AG20443 (cell line): ENCODE measurements around the gene LMTK2.

ENCODE experiments used
- DNase-seq: peaks from one replicate; pipeline ENCODE4 v3.0.0; 2012; ENCODE audit warnings: low spot score, mixed read lengths

LMTK2 gene

DNA sequence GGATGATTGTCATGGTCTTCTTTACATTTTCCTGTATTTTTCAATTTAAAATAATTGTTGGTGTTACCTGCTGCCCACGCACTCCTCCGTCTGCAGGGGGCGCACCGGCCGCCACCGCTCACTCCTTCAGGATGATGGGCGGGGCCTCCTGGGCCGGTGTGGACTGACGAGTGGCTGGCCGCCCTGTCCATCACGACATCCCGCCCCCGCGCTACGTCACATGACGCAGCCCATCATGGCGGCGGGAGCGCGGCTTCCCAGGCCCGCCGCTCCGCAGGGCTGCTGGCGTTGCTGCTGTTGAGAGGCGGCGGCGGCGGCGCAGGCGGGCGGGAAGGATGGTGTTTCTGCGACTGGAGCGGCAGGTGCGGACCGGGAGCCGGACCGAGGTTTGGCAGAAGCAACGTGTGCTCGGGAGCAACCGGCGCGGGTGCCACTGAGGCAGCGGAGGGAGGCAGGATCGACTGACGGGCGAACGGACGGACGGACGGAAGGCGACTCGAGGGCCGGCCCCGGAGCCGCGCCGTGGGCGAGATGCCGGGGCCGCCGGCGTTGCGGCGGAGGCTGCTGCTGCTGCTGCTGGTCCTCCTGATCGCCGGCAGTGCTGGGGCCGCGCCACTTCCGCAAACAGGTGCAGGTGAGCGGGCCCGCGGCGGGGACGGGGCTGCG is at the start of gene LMTK2:
Gene LMTK2, plus strand, starts transcription at position 216 of the 666 bp plus-strand sequence. Its CDS starts 316 bp downstream, at position 532.
- peak; percentile 100 for DNase-seq

DNA sequence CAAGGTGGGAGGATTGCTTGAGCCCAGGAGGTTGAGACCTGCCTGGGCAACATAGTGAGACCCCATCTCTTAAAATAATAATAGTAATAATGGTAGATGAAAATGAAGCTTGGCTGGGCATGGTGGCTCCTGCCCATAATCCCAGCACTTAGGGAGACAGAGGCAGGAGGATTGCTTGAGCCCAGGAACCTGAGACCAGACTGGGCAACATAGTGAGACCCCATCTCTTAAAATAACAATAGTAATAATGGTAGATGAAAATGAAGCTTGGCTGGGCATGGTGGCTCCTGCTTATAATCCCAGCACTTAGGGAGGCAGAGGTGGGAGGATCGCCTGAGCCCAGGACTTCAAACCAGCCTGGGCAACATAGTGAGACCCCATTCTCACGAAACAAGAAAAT is 49.5 kb upstream of the LMTK2 start:
- DNase-seq: no peak

DNA sequence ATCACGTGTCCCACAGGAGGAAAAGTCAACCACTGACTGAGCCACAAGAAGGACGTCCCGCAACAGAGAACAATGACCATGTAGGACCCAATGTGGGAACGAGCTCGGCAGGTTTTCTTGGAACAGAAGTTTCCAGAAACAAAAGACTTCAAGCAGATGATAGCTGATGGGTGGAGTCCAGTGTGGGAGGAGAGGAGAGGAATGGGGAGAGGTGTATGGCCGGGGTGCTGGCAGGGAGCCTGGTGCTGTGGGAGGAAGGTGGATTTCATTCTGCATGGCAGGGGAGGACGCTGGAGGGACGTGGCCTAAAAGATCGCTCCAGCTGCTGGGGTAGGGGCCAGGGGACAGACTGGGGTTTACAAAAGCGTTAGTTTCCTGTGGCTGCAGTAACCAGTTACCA is 48.5 kb upstream of the LMTK2 start:
- DNase-seq: no peak

DNA sequence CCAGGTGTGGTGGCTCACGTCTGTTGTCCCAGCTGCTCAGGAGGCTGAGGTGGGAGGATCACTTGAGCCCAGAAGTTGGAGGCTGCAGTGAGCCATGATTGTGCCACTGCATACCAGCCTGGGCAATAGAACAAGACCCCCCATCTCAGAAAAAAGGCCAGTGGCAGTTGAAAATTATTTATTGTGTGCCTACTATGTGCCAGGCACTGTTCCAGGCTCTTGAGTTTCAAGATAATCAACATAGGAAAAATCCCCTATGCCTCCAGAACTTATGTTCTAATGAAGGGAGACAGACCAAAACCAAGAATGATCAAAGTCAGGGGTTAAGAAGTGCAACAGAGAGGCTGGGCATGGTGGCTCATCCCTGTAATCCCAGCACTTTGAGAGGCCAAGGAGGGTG is 42.4 kb upstream of the LMTK2 start:
- DNase-seq: no peak

DNA sequence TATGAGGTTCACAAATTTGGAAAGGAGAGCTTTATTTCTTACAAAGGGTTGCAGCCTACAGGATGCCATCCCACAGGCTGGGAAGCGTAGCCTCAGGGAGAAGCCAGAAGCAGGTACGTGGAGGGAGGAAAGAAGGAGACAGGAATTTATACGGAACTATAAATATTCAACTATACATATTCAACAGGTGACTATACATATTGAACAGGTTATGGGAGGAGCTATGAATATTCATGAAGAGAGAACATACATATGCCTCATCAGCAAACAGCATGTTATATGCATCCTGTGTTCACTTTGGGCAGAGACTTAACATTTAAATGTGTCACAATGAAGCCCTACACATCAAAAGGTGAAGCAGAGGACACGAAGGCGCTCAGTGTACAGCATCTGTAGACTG is 40.5 kb upstream of the LMTK2 start:
- no peak for DNase-seq

DNA sequence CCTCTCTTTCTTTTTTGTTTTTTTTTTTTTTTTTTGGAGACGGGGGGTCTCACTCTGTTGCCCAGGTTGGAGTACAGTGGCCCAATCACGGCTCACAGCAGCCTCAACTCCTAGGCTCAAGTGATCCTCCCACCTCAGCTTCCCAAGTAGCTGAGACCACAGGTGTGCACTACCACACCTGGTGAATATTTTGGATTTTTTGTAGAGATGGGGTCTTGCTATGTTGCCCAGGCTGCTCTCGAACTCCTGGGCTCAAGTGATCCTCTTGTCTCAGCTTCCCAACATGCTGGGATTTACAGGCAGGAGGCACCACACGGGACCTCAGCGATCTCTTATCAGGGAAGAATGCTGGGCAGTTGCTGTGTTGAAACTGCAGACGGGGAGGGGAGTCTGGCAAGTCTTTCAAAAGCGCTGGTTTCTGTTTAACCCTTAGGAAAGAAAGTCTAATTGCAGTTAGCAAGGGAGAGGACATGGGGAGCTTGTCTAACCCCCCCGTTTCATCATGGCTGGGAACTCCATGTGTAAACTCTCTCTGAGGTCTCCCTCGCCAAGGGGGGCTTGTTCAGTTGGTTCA is 39.6 kb upstream of the LMTK2 start:
- DNase-seq: no peak

DNA sequence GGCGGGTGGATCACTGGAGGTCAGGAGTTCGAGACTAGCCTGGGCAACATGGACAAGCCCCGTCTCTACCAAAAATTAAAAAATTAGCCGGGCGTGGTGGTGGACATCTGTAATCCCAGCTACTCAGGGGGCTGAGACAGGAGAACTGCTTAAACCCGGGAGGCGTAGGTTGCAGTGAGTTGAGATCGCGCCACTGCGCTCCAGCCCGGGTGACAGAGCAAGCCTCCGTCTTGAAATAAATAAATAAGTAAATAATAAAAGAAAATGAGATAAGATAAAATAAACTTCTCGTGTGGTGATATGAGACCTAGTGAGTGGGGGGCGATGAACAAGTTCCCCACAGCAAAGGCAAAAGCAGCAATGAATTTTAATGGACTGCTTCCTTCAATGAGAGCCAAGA is 33.6 kb upstream of the LMTK2 start:
- no peak for DNase-seq

DNA sequence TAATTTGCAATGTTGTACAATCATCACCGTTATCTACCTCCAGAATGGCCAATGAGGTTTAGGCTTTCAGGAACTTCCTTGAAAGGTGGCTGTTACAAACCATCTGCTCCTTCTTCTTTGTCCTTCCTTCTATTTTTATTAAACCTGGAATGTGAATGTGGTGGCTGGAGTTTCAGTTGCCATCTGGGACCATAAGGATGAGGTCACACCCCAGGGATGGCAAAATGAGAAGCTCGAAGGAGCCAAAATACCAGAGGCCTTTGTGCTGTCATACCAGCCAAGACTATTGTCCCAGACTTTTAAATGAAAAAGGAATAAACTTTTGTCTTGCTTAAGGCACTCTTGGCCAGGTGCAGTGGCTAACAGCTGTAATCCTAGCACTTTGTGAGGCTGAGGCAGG is 30.9 kb upstream of the LMTK2 start:
- no peak for DNase-seq

DNA sequence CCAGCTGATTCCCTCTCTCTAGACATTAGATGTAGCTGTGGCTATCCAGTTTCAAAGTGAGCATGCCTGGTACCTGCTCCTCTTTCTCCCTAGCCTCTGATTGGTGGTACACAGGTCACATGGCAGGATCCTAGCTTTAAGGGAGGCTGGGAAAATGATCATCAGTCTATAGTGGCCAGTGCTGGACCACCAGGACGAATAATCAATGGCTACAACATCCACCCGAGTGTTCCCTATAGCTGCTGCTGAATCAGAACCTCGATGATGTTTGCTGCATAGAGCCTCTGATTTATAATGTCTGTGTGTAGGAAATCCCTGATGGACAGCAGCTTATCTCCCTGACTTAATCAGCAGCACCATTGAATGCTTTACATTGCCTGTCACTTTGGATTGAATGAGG is 28.9 kb upstream of the LMTK2 start:
- no peak for DNase-seq

DNA sequence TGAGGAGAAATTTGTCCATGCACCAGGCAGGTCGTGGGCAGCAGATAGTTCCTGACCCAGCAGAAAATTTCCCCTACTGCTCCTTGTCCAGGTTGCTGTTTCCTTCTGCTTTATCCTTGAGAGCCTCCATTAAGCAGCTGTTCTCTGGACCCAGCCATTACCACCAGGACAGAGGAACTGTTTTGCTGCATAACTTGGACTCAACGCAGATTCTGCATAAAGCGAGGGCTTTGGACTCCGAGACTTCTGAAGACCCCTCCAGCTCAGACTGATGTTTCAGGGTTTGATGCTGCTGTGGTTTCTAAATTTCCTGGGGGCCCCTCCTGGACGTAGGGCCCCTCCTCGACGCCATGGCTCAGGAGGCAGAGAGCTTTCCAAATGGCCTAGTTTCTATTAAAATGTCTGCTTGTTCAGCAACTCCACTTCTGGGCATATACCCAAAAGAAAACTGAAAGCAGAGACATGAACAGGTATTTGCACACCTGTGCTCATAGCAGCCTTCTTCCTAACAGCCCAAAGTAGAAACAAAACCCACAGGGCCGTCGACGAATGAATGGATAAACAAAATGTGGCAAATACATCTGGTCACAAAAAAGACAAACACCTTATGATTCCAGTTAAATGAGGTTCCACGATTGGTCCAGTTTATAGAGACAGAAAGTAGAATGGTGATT is 28.3 kb upstream of the LMTK2 start:
- no peak for DNase-seq

DNA sequence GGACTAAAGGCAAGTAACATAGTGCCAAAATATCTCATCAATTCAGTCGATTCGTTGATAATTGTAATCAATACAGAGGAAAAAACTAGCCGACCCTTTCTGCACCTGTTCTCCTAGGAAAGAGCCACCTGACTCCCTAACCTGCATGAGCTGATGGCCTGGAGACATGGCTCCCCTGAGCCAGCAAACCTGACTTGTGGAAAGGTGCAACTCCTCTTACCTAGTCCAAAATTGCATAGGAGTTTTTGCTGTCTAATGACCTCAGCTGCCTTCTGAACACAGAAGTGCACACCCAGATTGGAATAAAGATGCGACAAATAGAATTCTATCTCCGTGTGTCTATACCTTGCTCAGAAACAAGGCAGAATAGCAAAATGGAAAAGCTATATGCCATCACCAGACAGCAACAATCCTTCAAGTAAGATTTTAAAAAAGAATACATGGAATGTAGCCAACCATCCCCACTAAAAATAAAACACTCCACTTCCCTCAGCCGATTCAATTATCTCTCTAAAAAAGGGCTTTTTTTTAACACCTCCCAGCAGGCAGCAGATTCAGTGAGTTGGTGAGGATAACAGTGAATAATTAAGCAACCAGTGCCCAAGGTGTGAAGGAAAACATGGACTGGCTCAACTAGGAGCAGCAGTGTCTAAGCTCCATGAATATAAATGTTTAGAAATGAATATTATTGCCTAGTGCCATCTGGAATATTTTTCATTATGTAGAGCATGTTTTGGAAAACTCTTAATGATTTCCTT is 26.6 kb upstream of the LMTK2 start:
- no peak for DNase-seq

DNA sequence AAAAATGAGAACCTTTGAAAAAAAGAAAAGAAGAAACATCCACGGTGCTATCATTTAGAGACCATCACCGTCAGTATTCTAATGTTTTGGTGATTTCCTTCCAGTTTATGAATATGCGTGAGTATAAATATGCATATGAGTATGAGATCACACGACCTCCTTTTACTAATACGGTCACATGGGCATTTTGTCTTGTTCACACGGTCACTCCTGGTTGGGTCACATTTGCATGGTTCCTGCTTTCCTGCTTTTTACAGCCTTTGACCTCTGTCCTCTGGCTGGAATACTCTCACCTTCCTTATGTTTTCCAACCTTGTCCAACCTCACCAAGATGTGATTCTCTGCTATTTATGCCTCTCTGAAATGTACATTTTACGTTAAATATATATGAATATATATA is 25.3 kb upstream of the LMTK2 start:
- DNase-seq: no peak

DNA sequence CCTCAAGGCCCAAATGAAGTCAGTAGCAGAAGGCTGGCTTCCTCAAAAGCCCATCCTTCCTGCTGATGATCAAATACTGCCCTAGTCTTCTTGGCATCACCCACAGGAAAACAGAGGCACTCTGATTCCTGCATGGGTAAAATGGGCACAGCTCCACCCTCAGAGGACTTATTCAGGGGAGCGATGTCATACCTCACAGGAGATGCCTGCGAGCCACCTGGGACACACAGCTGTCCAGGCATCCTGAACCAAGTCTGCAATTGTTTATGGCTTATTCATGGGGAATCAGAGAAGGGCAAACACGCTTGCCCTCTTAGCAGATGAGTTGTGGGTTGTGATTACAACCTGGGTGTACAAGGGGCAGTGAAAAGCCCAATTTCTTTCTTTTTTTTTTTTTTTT is 22.0 kb upstream of the LMTK2 start:
- DNase-seq: no peak

DNA sequence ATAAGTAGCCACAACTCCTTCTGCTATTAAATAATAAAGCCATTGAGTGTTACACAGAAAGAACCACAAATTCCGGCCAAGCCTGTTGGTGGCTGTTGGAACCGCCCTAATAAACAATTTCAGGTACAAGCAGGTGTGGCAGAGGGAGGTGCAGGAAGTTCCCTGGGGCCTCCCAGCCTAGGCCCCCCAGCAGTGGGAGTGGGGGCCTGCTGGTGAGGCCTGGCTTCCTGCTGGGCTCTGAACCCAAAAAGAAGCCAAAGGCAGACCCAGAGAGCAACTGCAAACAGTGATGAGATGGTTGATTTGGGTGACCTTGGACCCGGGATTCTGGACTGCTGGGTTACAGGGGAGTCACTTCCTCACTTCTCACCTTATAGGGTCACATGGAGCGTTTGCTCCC is 21.0 kb upstream of the LMTK2 start:
- DNase-seq: no peak

DNA sequence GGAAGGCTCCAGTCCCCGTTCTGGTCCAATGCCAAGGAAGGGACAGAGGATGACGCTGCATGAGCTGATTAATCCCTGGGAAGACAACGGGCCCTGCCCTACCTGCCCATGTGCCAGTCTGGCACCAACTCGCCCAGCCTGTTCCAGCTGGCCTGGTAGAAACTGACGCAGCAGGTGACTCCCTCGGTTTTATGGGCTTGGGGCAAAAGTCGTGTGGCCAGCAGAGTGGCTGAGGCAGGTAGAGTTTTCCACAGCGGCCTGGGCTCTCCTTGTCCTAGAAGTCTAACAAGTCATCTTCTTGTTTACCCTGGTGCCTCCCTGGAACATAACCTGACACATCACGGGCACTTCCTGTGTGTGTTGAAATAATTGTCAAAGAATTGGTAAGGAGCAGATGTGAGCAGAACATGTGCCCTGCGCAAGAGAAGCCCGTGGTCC is 20.4 kb upstream of the LMTK2 start:
- DNase-seq: no peak

DNA sequence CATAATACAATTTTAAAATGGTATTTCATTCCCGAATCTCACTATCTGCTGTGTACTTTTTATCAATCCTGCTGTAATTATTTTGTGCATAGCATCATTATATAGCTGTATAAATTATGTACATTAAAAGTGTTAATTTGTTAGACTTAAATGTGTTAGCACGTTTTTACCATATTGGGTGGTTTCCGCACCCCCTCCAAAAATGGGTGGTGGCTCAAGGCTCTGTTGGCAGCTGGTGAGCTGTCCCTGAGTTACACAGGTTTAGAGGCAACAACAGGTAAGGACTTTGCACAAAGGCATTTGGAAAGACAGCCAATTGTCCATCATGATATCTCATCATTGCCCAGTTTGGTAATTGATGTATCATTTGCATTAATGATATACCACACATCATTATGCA is 18.6 kb upstream of the LMTK2 start:
- no peak for DNase-seq

DNA sequence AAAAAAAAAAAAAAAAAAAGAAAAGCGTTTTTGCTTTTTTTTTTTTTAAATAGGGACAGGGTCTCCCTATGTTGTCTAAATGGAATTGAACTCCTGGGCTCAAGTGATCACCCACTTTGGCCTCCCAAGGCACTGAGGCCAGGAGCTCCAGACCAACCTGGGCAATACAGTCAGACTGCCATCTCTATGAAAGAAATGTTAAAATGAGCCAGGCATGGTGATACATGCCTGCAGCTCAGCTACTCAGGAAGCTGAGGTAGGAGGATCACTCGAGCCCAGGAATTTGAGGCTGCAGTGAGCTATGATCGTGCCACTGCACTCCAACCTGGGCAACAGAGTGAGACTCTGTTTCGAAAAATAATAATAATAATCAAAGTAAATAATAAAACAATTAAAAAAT is 16.5 kb upstream of the LMTK2 start:
- no peak for DNase-seq

DNA sequence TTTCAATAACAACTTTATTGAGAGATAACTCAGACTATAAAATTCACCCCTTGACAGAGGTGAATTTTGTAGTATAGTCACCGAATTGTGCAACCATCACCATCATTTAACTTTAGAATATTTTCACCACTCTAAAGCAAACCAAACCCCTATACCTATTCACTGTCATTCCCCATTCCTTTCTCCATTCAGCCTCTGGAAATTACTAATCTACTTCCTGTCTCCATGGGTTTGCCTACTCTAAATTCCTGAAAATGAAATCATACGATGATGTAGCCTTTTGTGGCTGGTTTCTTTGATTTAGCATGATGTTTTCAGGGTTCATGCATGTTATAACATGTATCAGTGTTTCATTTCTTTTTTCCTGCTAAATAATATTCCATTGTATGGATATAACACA is 15.6 kb upstream of the LMTK2 start:
- no peak for DNase-seq

DNA sequence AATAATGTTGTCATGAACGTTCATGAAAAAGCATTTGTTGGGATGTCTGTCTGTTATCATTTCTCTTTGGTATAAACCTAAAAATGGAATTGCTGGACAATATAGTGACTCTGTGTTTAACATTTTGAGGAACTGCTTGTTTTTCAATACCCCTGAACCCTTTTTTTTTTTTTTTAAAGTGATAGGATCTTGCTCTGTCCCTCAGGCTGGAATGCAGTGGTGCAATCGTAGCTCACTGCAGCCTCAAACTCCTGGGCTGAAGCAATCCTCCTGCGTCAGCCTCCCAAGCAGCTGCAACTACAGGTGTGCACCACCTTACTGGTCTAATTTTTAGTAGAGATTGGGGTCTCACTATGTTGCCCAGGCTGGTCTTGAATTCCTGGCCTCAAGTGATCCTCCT is 15.1 kb upstream of the LMTK2 start:
- no peak for DNase-seq

DNA sequence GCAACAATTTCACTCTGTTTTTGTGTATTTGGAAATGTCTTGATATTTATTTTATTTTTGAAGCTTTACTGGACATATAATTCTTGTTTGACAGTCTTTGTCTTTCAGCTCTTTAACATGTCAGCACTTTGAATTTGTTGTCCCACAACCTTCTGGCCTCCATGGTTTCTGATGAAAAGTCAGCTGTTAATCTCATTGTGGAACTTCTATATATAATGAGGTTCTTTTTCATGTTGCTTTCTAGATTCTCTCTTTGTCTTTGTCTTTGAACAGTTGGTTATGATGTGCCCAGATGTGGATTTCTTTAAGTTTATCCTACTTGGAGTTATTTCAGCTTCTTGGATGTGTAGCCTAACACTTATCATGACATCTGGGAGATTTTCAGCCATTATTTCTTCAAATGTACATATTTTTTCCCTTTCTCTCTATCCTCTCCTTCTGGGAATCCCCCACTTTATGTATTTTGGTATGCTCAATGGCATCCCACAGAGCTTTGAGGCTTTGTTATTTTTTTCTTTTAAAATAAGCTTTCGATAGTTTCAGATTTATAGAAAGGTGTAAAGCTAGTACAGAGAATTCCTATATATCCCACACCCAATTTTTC is 9.5 kb upstream of the LMTK2 start:
- no peak for DNase-seq

DNA sequence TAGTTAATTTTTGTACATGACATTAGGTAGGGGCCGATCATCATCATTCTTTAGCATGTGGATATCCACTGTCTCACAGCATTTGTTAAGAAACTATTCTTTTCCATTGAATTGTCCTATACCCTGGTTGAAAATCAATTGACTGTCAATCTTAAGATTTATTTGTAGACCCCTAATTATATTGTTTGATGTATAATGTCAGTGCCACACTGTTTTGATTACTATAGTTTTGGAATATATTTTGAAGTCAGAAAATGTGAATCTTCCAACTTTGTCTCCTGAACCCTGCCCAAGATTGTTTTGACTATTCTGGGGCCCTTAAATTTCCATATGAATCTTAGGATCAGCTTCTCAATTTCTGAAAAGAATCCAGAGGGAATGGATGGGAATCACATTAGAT is 6.6 kb upstream of the LMTK2 start:
- DNase-seq: no peak

DNA sequence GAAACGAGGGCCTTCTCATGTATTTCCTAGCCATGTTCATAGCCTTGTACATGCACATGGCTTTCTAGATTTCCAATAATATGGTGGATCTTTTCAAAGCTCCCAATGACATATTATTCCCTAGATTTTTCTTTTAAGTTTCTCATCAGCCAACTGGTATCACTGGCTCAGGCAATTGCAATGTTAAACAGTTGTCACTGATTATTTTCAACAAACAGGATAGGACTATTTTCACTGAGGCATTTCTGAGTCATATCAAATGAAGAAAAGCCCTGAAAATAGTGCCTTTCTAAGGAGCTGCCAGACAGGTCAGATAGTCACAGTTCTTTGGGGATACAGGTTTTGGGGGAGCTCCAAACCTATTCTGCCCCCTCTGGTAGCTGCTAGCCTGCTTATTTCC is 4.5 kb upstream of the LMTK2 start:
- DNase-seq: no peak
